GM12878 (cell line): ENCODE measurements around the gene PEMT. TPM values are rescaled to one million over a fixed set of nuclear protein-coding genes. Genes with fewer than 3 reads are reported as not detected.

ENCODE experiments used
- ATAC-seq: fragments of 200-7000 bp; cut with Tn5 transposase; 3 replicates; pipeline ENCODE4 v1.9.1; 2020; ENCODE audit warnings: mild to moderate bottlenecking, moderate library complexity
- BruUV-seq: library from RNA; stranded (reverse); fragments of 400-500 nt; replicated peaks from 2 replicates; lab custom pipeline; 2021; lab: Mats Ljungman, UMichigan
- CTCF ChIA-PET: fragments of 300-600 bp; sonication (Branson Sonifier 250); formaldehyde crosslinking; extraction: SDS; loops from one replicate; lab custom pipeline; 2021; ENCODE audit warnings: inconsistent platforms; lab: Yijun Ruan, JAX
- POLR2A ChIA-PET: fragments of 350-600 bp; formaldehyde crosslinking; extraction: SDS; loops from one replicate; lab custom pipeline; 2021; ENCODE audit warnings: inconsistent platforms; lab: Charles Lee
- RAD21 ChIA-PET: fragments of 300-600 bp; sonication (Branson Sonifier 250); formaldehyde crosslinking; loops from one replicate; lab custom pipeline; 2023; ENCODE audit warnings: antibody characterized with exemption; ENCODE audit not compliant: unreplicated experiment; lab: Charles Lee
- SMC1A ChIA-PET: fragments of 300-600 bp; sonication (Branson Sonifier 250); formaldehyde crosslinking; loops from one replicate; lab custom pipeline; 2023; ENCODE audit not compliant: unreplicated experiment, uncharacterized antibody; lab: Charles Lee
- DNase-seq: peaks from one replicate; pipeline ENCODE4 v3.0.0-alpha.2; 2011; ENCODE audit warnings: low read depth, low spot score
- FAIRE-seq: peaks from 3 replicates; lab custom pipeline; 2011; peaks lifted over from hg19 to GRCh38; lab: Jason Lieb, UNC
- H2AFZ ChIP-seq: 2 replicates; pipeline ENCODE4 v1.6.0; 2011; ENCODE audit warnings: low read depth, low read length, control low read depth; ENCODE audit not compliant: control insufficient read depth
- H3K27ac ChIP-seq: 2 replicates; pipeline ENCODE4 v1.5.1; 2011; ENCODE audit warnings: control low read depth; ENCODE audit not compliant: control insufficient read depth, insufficient read depth
- H3K27me3 ChIP-seq, 2 experiments: replicated peaks in 1 of 2; 2 replicates each; pipeline versions ENCODE4 v1.6.0 to v1.6.1; 2011; ENCODE audit warnings: low read length in 1 of 2; ENCODE audit not compliant: control insufficient read depth in 2 of 2, insufficient read depth in 2 of 2
- H3K36me3 ChIP-seq, 2 experiments: 2 replicates each; pipeline ENCODE4 v1.5.1; 2011; ENCODE audit warnings: low read length in 1 of 2; ENCODE audit not compliant: control insufficient read depth in 2 of 2, insufficient read depth in 2 of 2
- H3K4me1 ChIP-seq: 2 replicates; pipeline ENCODE4 v1.6.1; 2011; ENCODE audit warnings: mild to moderate bottlenecking, low read length, moderate library complexity, mixed read lengths; ENCODE audit not compliant: control insufficient read depth, insufficient read depth
- H3K4me2 ChIP-seq: 2 replicates; pipeline ENCODE4 v1.6.0; 2011; ENCODE audit warnings: control low read depth; ENCODE audit not compliant: control insufficient read depth, insufficient read depth
- H3K4me3 ChIP-seq: fragments of 200-600 bp; sonication (generic); 2 replicates; pipeline ENCODE4 v1.5.1; 2016
- H3K79me2 ChIP-seq: 2 replicates; pipeline ENCODE4 v1.6.0; 2011; ENCODE audit warnings: low read length; ENCODE audit not compliant: control insufficient read depth, insufficient read depth
- H3K9ac ChIP-seq: 2 replicates; pipeline ENCODE4 v1.8.0; 2011; ENCODE audit warnings: low read length, control low read depth, mixed read lengths; ENCODE audit not compliant: control insufficient read depth, insufficient read depth
- H3K9me3 ChIP-seq: replicated peaks from 3 replicates; pipeline ENCODE4 v1.5.1; 2011; ENCODE audit warnings: mild to moderate bottlenecking, low read length; ENCODE audit not compliant: control insufficient read depth, insufficient read depth
- H4K20me1 ChIP-seq: 2 replicates; pipeline ENCODE4 v1.6.0; 2011; ENCODE audit not compliant: control insufficient read depth, insufficient read depth
- EZH2 ChIP-seq: IDR thresholded peaks from 2 replicates; pipeline ENCODE4 v1.6.1; 2012; ENCODE audit warnings: low read depth, mild to moderate bottlenecking, control low read depth, inconsistent platforms, low read length, borderline replicate concordance; ENCODE audit not compliant: control insufficient read depth
- GATAD2B ChIP-seq: fragments of 450-650 bp; conservative IDR thresholded peaks from 2 replicates; pipeline ENCODE4 v1.6.1; 2017; ENCODE audit warnings: low read depth, mild to moderate bottlenecking, moderate library complexity
- POLR2A ChIP-seq: IDR thresholded peaks from 2 replicates; pipeline ENCODE4 v1.6.1; 2011; ENCODE audit warnings: low read depth, mild to moderate bottlenecking, low read length
- POLR2AphosphoS5 ChIP-seq: IDR thresholded peaks from 2 replicates; pipeline ENCODE4 v1.6.1; 2011; ENCODE audit warnings: mild to moderate bottlenecking, low read length, inconsistent platforms
- SIX5 ChIP-seq: IDR thresholded peaks from 2 replicates; pipeline ENCODE4 v1.6.1; 2011; ENCODE audit warnings: mild to moderate bottlenecking, low read depth, low read length, moderate library complexity; ENCODE audit not compliant: severe bottlenecking
- TCF7 ChIP-seq: IDR thresholded peaks from 2 replicates; pipeline ENCODE4 v1.6.1; 2014; ENCODE audit warnings: antibody characterized with exemption, borderline replicate concordance
- ZBED1 ChIP-seq: IDR thresholded peaks from 2 replicates; pipeline ENCODE4 v1.6.1; 2016; ENCODE audit warnings: borderline replicate concordance
- ZBTB4 ChIP-seq: fragments of 450-650 bp; formaldehyde crosslinking; IDR thresholded peaks from 2 replicates; pipeline ENCODE4 v1.4.0; 2022; ENCODE audit warnings: mild to moderate bottlenecking, moderate library complexity
- WGBS: methylation state at CpG from one replicate; pipeline ENCODE4 v1.1.6; 2016; ENCODE audit warnings: low lambda C conversion rate; ENCODE audit not compliant: insufficient replicate concordance, insufficient coverage; ENCODE audit errors: missing lambda C conversion rate; 5-methylcytosine and 5-hydroxymethylcytosine counted together
- in situ Hi-C: fragments of 300-500 bp; cut with MboI; formaldehyde crosslinking; loops from 9 replicates; pipeline ENCODE4 v1.14.3; 2018; ENCODE audit warnings: mixed read lengths
- intact Hi-C: fragments of 100-400 bp; cut with micrococcal nuclease; formaldehyde crosslinking; loops from one replicate; pipeline ENCODE4 v1.14.2; 2022; ENCODE audit not compliant: unreplicated experiment
- polyA plus RNA-seq, 11 experiments: library from polyadenylated mRNA; depleted of rRNA in 4 of 11; unstranded in 6 of 11; stranded (reverse) in 5 of 11; fragments of >200 nt; fragmentation: Nextera tagmentation in 4 of 11; fragmentation: Illumina TruSeq in 1 of 11; extraction: Ambion mirVana in 4 of 11; extraction: Trizol in 1 of 11; gene quantifications; 1 replicate in 1 of 11; 2 replicates in 10 of 11; pipeline versions ENCODE4 v1.2.1 to v1.2.3, GENCODE V29; 2011 to 2016; ENCODE audit warnings: inconsistent platforms in 2 of 11, missing spikeins in 2 of 11, low read depth in 1 of 11
- total RNA-seq, 4 experiments: library from RNA; depleted of rRNA in 3 of 4; stranded (reverse); fragments of >200 nt in 3 of 4; fragmentation: Illumina TruSeq in 1 of 4; extraction: Trizol in 1 of 4; gene quantifications; 2 replicates each; pipeline versions ENCODE4 v1.2.1 to v1.2.3, GENCODE V29; 2013 to 2021
- TF ChIP-seq, protein P1 (sequence below): fragments of 450-650 bp; IDR thresholded peaks from 2 replicates; pipeline ENCODE4 v1.6.1; 2017; ENCODE audit warnings: mild to moderate bottlenecking, moderate library complexity

The PEMT gene
- total and polyA plus RNA-seq, 10 of the 15 experiments (the other 5 are each of a cell fraction or from before 2014, with no cell fraction given): 2.8 to 44.7 (median 25.4) TPM

DNA sequence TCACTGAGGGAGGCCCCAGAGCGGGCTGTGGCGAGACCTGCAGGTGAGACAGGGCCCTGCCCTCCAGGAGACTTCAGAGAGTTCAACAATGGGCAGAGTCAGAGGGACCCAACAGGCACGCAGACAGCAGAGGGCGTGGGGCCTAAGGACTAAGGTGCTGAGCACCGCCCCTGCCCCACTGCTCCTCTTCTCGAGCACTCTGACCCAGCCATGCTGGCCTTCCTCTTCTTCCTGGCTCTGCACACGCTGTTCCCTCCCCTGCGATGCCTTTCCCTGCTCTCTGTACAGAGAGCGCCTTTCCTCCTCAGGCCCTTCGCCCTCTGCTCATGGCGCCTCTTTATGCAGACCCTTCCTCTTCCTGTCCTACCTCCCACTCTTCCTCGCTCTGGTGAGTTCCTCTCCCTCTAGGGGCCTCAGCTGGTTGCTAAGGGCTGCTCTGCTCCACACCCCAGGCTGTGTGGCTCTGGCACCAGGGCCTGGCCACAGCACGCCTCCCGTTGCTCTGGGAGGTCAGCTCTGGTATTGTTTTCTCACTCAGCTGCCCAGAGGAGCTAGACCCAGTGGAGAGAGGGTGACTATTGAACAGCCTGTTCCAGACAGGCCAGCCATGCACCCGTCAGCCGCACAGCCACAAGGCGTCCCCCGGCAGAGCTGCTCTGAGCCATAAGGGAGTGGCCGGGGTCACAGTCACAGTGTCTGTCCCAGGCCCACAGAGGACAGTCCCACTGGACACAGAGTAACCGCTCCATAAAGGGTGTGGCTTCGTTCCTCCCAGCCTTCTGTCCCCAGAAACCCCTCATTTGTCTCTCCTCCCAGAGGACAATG lies 81.7 kb downstream of the PEMT start (continued):
- no peak for TF ChIP-seq GATAD2B

DNA sequence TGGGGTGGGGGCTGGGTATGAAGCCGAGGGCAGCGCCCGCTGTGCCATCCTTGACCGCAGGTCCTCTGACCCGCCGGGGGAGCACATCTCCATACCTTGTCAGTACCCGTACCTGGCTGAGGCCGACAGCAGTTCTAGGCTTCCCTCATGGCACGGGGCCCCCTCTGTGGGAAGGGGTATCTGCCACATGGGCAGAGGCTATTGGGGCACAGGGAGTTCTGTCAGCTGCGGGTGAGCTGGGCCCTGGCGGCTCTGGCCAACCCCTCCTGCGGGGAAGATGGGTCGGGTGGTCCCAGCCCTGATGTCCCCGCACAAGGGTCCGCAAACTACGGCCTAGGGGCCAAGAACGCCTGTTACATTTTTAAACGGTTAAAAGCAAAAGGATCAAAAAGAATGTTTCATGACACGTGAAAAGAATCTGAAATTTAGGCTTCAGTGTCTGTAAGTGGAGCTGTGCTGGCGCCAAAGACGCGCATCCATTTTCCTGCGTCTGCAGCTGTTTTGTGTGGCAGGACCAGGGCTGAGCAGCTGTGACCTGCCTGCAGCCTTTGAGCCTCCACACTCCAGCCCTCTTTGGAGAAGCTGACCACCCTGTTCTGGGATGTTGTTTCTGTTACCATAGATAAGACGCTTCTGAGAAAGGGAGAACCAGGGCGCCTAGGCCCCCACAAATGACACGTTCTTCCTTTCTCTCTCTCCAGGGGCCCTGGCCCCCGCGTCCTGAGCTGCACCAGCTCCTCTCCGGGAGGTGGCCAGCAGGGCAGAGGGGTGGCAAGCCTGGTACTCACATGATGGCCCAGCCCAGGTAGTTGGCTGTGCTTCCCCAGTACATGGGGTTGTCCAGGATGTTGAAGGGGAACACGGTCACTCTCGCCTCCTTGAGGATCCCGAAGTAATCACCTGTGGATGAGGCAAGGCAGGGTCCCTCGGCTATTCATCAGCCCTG lies 82.6 kb downstream of the PEMT start:
- no TSS peak for BruUV-seq
- WGBS: 76% methylated on average over 33 of the region's 33 CpGs

More for the DNA sequence above, 82.6 kb downstream of the PEMT start:
- H3K4me1 ChIP-seq: no peaks in the 10 kb centered on the region
- ChIA-PET CTCF (no interaction called here), RAD21 (no interaction called here), POLR2A (interaction anchor here (0.7 kb wide), 1 partner anchor 53 kb away, joined by 3 read pairs; no protein-coding TSS in a partner anchor), SMC1A (no interaction called here)
- no peaks in the 10 kb centered on the region for H3K9me3 ChIP-seq
- H3K4me3 ChIP-seq: no peak overlapping the region
- H3K36me3 ChIP-seq: no peaks in the 10 kb centered on the region
- H3K4me2 ChIP-seq: no peak overlapping the region
- TF ChIP-seq ZBTB4 (no peak), POLR2A (no peak), SIX5 (no peak), EZH2 (no peak), TCF7 (no peak), POLR2AphosphoS5 (no peak), ZBED1 (no peak)
- TF ChIP-seq, protein P1, sequence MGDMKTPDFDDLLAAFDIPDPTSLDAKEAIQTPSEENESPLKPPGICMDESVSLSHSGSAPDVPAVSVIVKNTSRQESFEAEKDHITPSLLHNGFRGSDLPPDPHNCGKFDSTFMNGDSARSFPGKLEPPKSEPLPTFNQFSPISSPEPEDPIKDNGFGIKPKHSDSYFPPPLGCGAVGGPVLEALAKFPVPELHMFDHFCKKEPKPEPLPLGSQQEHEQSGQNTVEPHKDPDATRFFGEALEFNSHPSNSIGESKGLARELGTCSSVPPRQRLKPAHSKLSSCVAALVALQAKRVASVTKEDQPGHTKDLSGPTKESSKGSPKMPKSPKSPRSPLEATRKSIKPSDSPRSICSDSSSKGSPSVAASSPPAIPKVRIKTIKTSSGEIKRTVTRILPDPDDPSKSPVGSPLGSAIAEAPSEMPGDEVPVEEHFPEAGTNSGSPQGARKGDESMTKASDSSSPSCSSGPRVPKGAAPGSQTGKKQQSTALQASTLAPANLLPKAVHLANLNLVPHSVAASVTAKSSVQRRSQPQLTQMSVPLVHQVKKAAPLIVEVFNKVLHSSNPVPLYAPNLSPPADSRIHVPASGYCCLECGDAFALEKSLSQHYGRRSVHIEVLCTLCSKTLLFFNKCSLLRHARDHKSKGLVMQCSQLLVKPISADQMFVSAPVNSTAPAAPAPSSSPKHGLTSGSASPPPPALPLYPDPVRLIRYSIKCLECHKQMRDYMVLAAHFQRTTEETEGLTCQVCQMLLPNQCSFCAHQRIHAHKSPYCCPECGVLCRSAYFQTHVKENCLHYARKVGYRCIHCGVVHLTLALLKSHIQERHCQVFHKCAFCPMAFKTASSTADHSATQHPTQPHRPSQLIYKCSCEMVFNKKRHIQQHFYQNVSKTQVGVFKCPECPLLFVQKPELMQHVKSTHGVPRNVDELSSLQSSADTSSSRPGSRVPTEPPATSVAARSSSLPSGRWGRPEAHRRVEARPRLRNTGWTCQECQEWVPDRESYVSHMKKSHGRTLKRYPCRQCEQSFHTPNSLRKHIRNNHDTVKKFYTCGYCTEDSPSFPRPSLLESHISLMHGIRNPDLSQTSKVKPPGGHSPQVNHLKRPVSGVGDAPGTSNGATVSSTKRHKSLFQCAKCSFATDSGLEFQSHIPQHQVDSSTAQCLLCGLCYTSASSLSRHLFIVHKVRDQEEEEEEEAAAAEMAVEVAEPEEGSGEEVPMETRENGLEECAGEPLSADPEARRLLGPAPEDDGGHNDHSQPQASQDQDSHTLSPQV: no peak
- H4K20me1 ChIP-seq: no peaks in the 10 kb centered on the region
- FAIRE-seq (no peak), ATAC-seq (no peak), DNase-seq (no peak)
- H2AFZ ChIP-seq: no peak overlapping the region
- H3K9ac ChIP-seq: no peak overlapping the region
- in situ Hi-C loops (no loop called here), intact Hi-C loops (no loop called here)
- H3K27ac ChIP-seq: no peak overlapping the region
- H3K27me3 ChIP-seq: no peaks in the 10 kb centered on the region
- no peaks in the 10 kb centered on the region for H3K79me2 ChIP-seq
